CD14-positive monocyte (primary cell): ENCODE measurements around the gene HS6ST2. TPM values are rescaled to one million over a fixed set of nuclear protein-coding genes. Genes with fewer than 3 reads are reported as not detected.

Experiments used
- DNase-seq, 3 donors: peaks; one replicate each; pipeline ENCODE4 v3.0.0-alpha.2; 2011 to 2022
- H2AFZ ChIP-seq: 2 replicates; pipeline ENCODE4 v1.6.0; 2012; ENCODE audit warnings: mild to moderate bottlenecking, low read depth, low read length, inconsistent platforms; ENCODE audit not compliant: insufficient read depth, poor library complexity, severe bottlenecking
- H3K27ac ChIP-seq, 2 donors: 1 replicate in 1 of 2; 2 replicates in 1 of 2; pipeline ENCODE4 v1.5.1; 2012 to 2013; ENCODE audit warnings: low read length in 2 of 2, control low read depth in 1 of 2, inconsistent platforms in 1 of 2, low read depth in 1 of 2, mild to moderate bottlenecking in 1 of 2
- H3K27me3 ChIP-seq, 2 donors: one replicate each; pipeline versions ENCODE4 v1.6.0 to v1.6.1; 2011 to 2013; ENCODE audit warnings: low read length in 2 of 2; ENCODE audit not compliant: control insufficient read depth in 2 of 2, insufficient read depth in 2 of 2
- H3K36me3 ChIP-seq, 2 donors: replicated peaks in 1 of 2; 1 replicate in 1 of 2; 2 replicates in 1 of 2; pipeline versions ENCODE4 v1.5.1 to v1.6.1; 2012 to 2013; ENCODE audit warnings: low read length in 2 of 2, control low read depth in 1 of 2, inconsistent platforms in 1 of 2, mild to moderate bottlenecking in 1 of 2; ENCODE audit not compliant: insufficient read depth in 2 of 2, control insufficient read depth in 1 of 2
- H3K4me1 ChIP-seq, 2 donors: 1 replicate in 1 of 2; 2 replicates in 1 of 2; pipeline versions ENCODE4 v1.5.1 to v1.6.1; 2012 to 2013; ENCODE audit warnings: low read length in 2 of 2, control low read depth in 1 of 2, inconsistent platforms in 1 of 2, mild to moderate bottlenecking in 1 of 2, moderate library complexity in 1 of 2; ENCODE audit not compliant: insufficient read depth in 2 of 2, control insufficient read depth in 1 of 2
- H3K4me2 ChIP-seq: replicated peaks from 2 replicates; pipeline ENCODE3; 2012; ENCODE audit warnings: low read length, moderate library complexity, mild to moderate bottlenecking; ENCODE audit not compliant: poor library complexity, severe bottlenecking; ENCODE audit errors: extremely low read depth
- H3K4me3 ChIP-seq, 3 experiments: fragments of 200-600 bp in 1 of 3; sonication (generic) in 1 of 3; replicated peaks in 1 of 3; 1 replicate in 2 of 3; 2 replicates in 1 of 3; pipeline ENCODE4 v1.5.1; 2011 to 2013; ENCODE audit warnings: low read length in 3 of 3, mild to moderate bottlenecking in 3 of 3, control low read depth in 2 of 3, low read depth in 2 of 3, inconsistent platforms in 1 of 3, moderate library complexity in 1 of 3
- H3K79me2 ChIP-seq: 2 replicates; pipeline ENCODE4 v1.6.0; 2012; ENCODE audit warnings: mild to moderate bottlenecking, control low read depth, inconsistent platforms, low read length, moderate library complexity; ENCODE audit not compliant: insufficient read depth
- H3K9ac ChIP-seq: 2 replicates; pipeline ENCODE4 v1.6.0; 2017; ENCODE audit warnings: low read length, mild to moderate bottlenecking; ENCODE audit not compliant: insufficient read depth, poor library complexity, severe bottlenecking
- H3K9me3 ChIP-seq, 2 donors: replicated peaks in 1 of 2; 1 replicate in 1 of 2; 2 replicates in 1 of 2; pipeline versions ENCODE4 v1.5.1 to v1.6.1; 2012 to 2013; ENCODE audit warnings: low read length in 2 of 2, control low read depth in 1 of 2; ENCODE audit not compliant: control insufficient read depth in 1 of 2, insufficient read depth in 1 of 2
- H4K20me1 ChIP-seq: 2 replicates; pipeline ENCODE4 v1.6.0; 2012; ENCODE audit warnings: mild to moderate bottlenecking, low read length, control low read depth, moderate library complexity; ENCODE audit not compliant: insufficient read depth
- H3K27ac Mint-ChIP-seq, 7 donors: one replicate each; pipeline ENCODE4 v1.8.0; 2020; ENCODE audit warnings: mild to moderate bottlenecking in 7 of 7, mixed read lengths in 7 of 7, moderate library complexity in 6 of 7, inconsistent platforms in 2 of 7
- H3K27me3 Mint-ChIP-seq, 3 donors: one replicate each; pipeline ENCODE4 v1.8.0; 2021 to 2022; ENCODE audit warnings: low read depth in 3 of 3, mild to moderate bottlenecking in 3 of 3, mixed read lengths in 3 of 3, moderate library complexity in 3 of 3, inconsistent platforms in 1 of 3
- H3K36me3 Mint-ChIP-seq, 2 donors: one replicate each; pipeline ENCODE4 v1.8.0; 2020; ENCODE audit warnings: mixed read lengths in 2 of 2, inconsistent platforms in 1 of 2, mild to moderate bottlenecking in 1 of 2
- H3K4me1 Mint-ChIP-seq: one replicate; pipeline ENCODE4 v1.8.0; 2020; ENCODE audit warnings: mild to moderate bottlenecking, mixed read lengths
- H3K4me3 Mint-ChIP-seq, 2 donors: one replicate each; pipeline ENCODE4 v1.8.0; 2020; ENCODE audit warnings: mild to moderate bottlenecking in 2 of 2, mixed read lengths in 2 of 2, moderate library complexity in 1 of 2
- H3K9me3 Mint-ChIP-seq, 7 donors: one replicate each; pipeline ENCODE4 v1.8.0; 2020 to 2022; ENCODE audit warnings: mixed read lengths in 7 of 7, mild to moderate bottlenecking in 6 of 7, moderate library complexity in 6 of 7, inconsistent platforms in 2 of 7
- WGBS: methylation state at CpG from one replicate; pipeline ENCODE4 v1.1.5; 2013; ENCODE audit warnings: missing lambda C conversion rate; ENCODE audit not compliant: insufficient coverage; 5-methylcytosine and 5-hydroxymethylcytosine counted together
- intact Hi-C, 2 donors: fragments of 100-400 bp; cut with micrococcal nuclease; formaldehyde crosslinking; loops; one replicate each; pipeline versions ENCODE4 v1.15.0 to v1.15.1; 2023
- polyA plus RNA-seq, 3 donors: library from polyadenylated mRNA; depleted of rRNA in 1 of 3; unstranded in 2 of 3; stranded (reverse) in 1 of 3; fragments of 300-500 nt in 2 of 3; fragments of >200 nt in 1 of 3; fragmentation: Illumina TruSeq in 2 of 3; gene quantifications; 1 replicate in 2 of 3; 2 replicates in 1 of 3; pipeline ENCODE4 v1.2.3, GENCODE V29; 2012 to 2021
- TF ChIP-seq, protein P1 (sequence below): fragments of 200-600 bp; IDR thresholded peaks from one replicate; pipeline ENCODE4 v1.8.0; 2022; ENCODE audit warnings: antibody characterized with exemption, mild to moderate bottlenecking

The HS6ST2 gene
- polyA plus RNA-seq, 3 donors = not detected

DNA sequence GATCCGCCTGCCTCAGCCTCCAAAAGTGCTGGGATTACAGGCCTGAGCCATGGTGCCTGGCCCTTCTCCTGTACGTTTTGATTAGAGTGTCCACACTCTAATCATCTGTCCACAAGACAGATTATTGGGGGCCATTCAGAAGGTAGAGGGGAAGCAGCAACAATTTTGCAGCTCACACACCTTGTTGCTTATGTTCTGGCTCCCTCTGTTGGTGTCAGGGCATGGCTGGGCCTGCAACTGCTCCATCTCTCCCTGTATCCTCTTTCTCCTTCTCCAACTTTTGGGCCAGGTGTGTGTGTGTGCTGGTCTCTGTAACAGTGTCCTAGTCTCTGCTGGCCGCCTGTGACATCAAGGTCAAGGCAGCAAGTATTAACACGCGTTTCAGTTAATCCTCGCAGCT lies 344.1 kb downstream of the HS6ST2 start:
- no peak overlapping the region for H3K27ac Mint-ChIP-seq
- Histone ChIP-seq H3K9me3 (no peaks in the 10 kb centered on the region), H2AFZ (no peak overlapping the region), H3K27ac (no peak overlapping the region), H4K20me1 (no peaks in the 10 kb centered on the region), H3K4me1 (no peaks in the 10 kb centered on the region), H3K9ac (no peak overlapping the region), H3K4me3 (no peak overlapping the region), H3K4me2 (no peak overlapping the region), H3K36me3 (no peaks in the 10 kb centered on the region), H3K27me3 (peaks cover 0 to 7% of the 10 kb centered on the region in 2 donors), H3K79me2 (no peaks in the 10 kb centered on the region)
- no peak for DNase-seq
- 100% methylated on average over 3 of the region's 6 CpGs for WGBS
- intact Hi-C loops = loop anchor here in 1 of 2 donors (10.0 kb wide), 1 partner anchor 319 kb away; no protein-coding TSS in a partner anchor
- H3K9me3 Mint-ChIP-seq = peaks cover 0 to 1% (median 0%) of the 10 kb centered on the region in 7 donors
- peaks cover 0 to 12% (median 3%) of the 10 kb centered on the region in 3 donors for H3K27me3 Mint-ChIP-seq
- H3K36me3 Mint-ChIP-seq = no peaks in the 10 kb centered on the region
- H3K4me3 Mint-ChIP-seq = no peak overlapping the region
- H3K4me1 Mint-ChIP-seq = no peaks in the 10 kb centered on the region
- TF ChIP-seq, protein P1, sequence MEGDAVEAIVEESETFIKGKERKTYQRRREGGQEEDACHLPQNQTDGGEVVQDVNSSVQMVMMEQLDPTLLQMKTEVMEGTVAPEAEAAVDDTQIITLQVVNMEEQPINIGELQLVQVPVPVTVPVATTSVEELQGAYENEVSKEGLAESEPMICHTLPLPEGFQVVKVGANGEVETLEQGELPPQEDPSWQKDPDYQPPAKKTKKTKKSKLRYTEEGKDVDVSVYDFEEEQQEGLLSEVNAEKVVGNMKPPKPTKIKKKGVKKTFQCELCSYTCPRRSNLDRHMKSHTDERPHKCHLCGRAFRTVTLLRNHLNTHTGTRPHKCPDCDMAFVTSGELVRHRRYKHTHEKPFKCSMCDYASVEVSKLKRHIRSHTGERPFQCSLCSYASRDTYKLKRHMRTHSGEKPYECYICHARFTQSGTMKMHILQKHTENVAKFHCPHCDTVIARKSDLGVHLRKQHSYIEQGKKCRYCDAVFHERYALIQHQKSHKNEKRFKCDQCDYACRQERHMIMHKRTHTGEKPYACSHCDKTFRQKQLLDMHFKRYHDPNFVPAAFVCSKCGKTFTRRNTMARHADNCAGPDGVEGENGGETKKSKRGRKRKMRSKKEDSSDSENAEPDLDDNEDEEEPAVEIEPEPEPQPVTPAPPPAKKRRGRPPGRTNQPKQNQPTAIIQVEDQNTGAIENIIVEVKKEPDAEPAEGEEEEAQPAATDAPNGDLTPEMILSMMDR = no peak

DNA sequence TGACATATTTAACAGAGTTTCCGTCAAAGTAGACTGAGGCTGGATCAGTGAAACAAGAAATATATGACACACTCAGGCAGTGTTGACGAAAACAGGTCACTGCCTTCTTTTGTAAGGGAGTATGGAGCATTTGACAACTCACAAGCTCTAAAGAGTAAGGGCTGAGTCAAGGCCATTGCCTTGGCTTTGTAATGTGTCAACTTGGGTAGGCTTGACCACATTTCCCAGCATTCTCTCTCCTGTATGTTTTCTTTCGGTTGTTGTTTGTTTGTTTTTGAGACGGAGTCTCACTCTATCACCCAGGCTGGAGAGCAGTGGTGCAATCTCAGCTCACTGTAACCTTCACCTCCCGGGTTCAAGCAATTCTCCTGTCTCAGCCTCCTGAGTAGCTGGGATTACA lies 344.6 kb downstream of the HS6ST2 start:
- Histone ChIP-seq H3K79me2 (no peaks in the 10 kb centered on the region), H3K4me1 (no peaks in the 10 kb centered on the region), H4K20me1 (no peaks in the 10 kb centered on the region), H3K27ac (no peak overlapping the region), H3K9me3 (no peaks in the 10 kb centered on the region), H3K36me3 (no peaks in the 10 kb centered on the region), H3K4me2 (no peak overlapping the region), H3K27me3 (peaks cover 0 to 11% of the 10 kb centered on the region in 2 donors), H3K4me3 (no peak overlapping the region), H2AFZ (no peak overlapping the region), H3K9ac (no peak overlapping the region)
- WGBS = no CpG with 5 or more reads among the region's 5 CpGs
- Mint-ChIP-seq H3K27ac (no peak overlapping the region), H3K27me3 (peaks cover 0 to 9% (median 3%) of the 10 kb centered on the region in 3 donors), H3K4me1 (no peaks in the 10 kb centered on the region), H3K4me3 (no peak overlapping the region), H3K36me3 (no peaks in the 10 kb centered on the region), H3K9me3 (peaks cover 0 to 1% (median 0%) of the 10 kb centered on the region in 7 donors)
- TF ChIP-seq, protein P1 = no peak
- no peak for DNase-seq
- intact Hi-C loops = loop anchor here in 1 of 2 donors (10.0 kb wide), 1 partner anchor 319 kb away; no protein-coding TSS in a partner anchor
